Daoy (cell line): ENCODE results near the gene UTP11. TPM values are rescaled to one million over a fixed set of nuclear protein-coding genes. Genes with fewer than 3 reads are reported as not detected.
A peak's percentile ranks its signal among the peaks of the same experiment; 100 is the strongest.

Experiments
- DNase-seq: peaks from one replicate; pipeline ENCODE4 v3.0.0-alpha.2; 2015; ENCODE audit warnings: low read depth
- total RNA-seq: library from RNA; depleted of rRNA; stranded (reverse); fragments of >200 nt; shearing (Covaris generic); gene quantifications from 2 replicates; pipeline ENCODE4 v1.2.3, GENCODE V29; 2014

UTP11 gene
- total RNA-seq, 1 experiment from 2014 or later: 134 TPM

DNA sequence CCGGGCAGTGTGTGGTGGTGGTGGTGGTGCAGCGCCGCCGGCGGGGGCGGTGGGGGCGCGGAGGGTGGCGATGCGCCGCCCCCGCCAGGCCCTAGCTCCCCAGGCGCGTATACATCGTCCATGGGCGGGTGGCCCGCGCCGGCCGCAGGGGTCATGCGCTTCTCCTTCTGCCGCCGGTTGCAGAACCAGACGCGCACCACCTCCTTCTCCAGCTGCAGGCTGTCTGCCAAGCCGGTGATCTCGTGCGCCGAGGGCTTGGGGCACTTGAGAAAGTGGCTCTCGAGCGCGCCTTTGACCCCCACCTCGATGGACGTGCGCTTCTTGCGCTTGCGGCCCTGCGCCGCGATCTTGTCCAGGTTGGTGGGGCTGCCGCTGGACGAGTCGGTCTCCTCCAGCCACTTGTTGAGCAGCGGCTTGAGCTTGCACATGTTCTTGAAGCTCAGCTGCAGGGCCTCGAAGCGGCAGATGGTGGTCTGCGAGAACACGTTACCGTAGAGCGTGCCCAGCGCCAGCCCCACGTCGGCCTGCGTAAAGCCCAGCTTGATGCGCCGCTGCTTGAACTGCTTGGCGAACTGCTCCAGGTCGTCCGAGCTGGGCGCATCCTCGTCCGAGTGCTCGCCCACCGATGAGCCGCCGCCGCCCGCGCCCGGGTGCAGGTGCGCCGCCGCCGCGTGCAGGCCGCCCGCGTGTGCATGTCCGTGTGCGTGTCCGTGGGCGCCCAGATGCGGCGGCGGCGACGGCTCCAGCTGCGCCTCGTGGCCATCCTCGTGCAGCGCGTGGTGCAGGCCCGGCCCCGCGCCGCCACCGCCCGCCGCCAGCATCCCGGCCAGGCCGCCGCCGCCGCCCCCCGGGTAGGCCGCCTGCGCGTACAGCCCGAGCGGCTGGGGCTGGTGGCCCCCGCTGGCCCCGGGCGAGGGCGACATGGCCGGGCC, 33.1 kb downstream of the UTP11 start:
- peak; percentile 74 for DNase-seq

DNA sequence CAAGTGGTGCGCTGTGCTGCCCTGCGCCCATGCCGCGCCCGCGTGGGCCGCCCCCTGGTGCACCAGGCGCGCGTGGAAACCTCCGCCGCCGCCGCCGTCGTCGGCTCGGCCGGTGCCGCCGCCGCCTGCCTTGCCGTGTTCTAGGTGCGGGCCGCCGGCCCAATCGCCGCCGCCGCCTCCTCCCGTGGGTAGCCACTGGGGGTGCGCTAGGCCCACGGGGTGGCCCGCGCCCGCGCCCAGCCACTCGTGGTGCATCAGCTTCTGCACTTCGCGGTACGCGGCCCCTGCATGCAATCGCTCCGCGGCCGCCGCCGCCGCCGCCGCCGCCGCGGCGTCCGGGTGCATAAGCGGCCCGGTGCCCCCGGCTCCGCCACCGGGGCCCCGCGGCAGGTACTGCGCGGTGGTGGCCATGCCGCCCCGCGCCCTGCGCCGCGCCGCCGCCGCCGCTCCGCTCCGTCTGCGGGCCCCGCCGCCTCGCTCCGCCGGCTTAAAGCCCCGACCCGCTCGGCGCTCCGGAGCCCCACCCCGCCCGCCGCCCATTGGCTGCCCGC, 33.9 kb downstream of the UTP11 start, which contains the start of gene POU3F1:
Gene POU3F1, minus strand, starts transcription at position 461 of the 551 bp plus-strand sequence. Its CDS starts 50 bp downstream, at position 411.
- no peak for DNase-seq

DNA sequence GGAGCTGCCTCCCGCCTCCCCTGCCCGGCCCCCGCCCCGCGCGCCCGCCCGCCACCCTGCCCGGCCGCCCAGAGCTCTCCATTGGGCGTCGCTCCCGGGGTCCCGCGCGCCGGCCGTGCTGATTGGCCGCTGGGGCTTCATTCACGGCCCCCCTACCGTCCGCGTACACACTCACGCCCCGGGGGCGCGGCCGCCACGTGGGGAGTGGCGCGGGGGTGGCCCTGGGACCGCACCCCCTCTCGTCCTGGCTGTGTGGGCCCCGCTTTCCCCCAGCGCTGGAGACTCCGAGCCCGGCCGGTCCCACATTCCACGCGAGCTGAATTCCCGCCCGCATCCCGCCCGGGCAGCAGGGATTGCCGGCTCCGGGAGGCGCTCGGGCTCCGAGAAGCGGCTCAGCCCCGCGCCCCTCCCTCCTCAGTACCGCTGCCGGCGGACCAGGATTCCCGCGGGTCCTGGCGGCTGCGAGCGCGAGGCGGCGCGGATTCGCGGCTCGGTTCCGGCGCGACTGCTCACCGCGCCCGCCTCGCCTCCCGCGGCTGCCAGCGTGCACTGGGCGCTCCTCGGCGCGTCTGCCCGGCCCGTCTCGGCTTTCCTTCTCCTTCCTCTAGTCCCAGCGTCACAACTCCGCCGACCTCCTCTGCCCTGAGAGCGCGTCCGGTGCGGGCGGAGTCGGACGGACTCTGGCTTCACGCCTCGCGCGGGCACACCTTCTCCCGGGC, 34.5 kb downstream of the UTP11 start:
- DNase-seq: peak; percentile 97

DNA sequence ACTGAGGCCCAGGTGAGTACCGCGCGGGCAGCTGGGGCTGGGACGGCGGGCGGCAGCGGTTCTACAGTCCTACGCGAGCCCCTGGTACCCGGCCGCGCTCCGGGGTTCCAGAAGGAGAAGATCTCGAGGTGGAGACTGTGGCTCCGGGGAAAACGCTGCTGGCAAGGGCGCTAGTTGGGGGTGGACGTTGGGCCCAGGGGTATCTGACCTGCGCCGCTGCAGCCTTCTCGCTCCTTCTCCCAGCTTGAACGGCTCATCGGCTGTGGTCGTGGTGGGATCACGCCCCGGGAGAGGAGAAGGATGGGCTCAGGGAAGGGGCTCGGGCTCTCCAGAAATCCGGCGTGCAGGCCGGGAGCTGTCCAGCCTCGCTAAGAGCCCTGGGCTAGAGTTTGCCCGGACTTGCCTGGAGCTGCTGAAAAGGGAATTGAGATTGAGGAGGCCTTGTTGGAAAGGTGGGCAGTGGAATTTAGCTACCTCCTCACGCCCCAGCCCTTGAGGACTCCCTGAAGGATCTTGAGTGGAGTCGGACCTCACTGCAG, 35.1 kb downstream of the UTP11 start:
- no peak for DNase-seq

DNA sequence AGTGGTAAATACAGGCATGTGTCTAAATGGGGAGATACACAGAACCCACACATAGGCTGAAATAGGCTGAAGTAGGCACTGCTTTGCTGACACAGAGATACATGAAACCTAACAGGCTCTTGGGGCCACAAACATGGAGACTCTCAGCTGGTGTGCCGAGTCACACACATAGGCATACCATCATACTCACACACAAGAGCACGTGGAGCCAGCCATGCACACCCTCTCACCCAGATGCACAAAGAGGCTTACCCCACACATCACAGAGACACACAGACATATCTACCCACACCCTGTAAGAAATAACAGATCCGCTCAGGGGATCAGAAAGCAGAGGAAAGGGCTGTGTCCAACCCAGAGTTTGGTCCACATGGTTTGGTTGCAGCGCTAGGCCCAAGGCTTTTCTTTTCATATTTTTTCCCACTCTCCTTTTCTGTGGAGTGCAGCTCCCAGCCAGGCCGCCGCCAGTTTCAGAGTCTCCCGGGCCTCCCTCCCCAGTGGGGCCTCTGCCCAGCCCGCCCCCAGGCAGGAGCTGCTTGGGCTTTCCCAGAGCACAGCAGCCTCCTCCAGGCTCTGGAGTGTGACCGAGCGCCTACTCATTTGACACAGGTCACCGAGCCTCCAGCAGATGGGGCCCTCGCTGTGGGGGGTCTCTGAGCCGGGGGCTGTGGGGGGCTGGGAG, 38.0 kb downstream of the UTP11 start:
- DNase-seq: peak; percentile 59

DNA sequence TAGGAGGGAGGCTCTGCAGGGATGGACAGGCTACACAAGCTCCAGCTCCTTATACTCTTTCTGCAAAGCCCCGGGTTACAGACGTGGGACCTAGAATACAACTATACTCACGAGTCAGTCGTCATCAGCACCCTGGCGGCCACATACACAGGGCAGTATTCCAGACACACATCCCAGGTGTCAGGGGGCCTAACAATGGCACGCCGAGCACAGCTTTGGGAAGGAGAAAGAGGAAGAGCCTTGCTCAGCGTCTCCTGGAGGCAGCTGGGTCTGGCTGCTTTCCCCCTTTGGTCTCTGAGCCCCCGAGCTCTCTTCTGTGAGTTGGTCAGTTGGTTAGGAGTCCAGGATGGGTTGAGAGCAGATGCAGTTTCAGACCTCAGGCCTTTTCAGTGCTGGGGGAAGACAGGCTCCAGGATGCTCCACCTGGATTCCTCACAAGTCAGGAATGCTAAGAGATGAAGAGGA, 38.6 kb downstream of the UTP11 start:
- DNase-seq: no peak

DNA sequence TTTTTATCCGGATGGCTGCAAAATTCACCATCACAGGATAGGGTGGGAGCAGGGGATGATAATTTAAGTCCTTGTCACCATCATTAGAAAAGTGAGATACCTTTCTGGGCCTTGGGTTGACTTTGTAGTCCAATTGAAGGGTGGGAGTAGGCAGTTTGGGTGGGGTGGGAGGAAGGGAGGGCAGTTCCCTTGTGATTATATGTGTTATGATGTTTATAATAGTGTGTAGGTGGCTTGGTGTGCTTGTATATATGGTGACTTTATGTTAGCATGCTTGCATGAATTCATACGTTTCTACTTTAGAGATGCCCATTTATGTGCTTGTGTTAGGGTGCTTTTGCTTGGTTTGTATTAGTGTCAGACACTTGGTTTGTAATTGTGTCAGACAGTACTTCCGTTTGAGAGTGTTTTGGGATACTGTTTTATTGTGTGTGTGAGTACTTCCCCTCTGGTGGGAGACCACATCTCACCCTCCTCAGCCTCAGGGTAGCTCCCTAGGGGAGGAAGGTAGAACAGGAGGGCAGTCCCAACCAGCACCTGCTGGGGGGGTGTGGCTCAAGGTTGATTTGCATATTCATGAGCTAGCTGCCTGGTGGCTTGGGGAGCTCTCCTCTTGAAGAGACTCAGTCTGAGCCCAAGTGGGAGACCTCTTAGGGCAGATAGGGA, 40.3 kb downstream of the UTP11 start:
- DNase-seq: no peak

DNA sequence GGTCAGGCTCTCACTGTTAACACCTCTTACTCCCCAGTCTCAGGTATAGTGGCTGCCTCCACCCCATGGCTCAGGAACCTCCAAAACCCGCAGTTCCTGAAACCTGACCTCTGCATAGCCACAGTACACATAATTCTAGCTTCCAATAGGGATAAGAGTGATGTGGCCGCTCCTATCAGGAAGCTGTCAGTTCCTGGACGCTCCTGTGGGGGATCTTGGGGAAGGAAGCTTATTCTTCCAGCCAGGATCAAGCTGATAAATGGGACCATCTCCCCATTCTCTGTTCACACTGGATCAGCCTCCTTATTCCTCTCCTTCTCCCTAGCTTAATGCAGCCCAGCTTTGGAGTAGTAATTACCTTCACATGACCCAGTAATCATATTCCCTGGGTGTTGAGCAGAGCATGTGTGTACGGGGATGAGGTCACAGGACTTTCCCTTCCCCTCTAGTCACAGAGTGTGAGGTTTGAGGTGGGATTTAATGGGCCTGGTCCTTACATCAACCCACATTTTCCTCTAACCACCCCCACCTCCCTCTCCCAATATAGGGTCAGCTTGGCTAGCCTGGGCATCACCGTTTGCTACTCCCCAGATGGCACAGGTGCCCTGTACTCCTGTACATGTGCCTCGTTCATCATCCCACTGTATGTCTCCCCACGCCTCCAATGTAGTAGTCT, 41.0 kb downstream of the UTP11 start:
- DNase-seq: no peak

DNA sequence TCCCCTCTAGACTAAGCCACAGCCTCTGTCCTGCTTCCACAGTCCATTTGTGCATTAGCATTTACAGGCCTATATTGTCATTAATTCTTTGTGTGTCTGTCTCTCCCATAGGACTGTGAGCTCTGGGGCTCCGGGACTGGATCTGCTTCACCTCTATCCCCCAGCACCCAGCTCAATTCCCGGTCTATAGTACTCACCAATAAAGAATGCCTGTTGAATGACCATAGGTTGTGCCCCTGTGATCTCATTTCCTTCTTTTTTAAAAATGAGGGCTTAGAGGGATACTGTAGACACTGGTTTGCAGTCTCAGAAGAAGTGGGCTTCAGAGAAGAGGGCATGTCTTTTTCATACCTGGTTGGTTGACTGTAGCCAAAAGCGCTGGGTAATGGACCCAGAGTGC, 42.9 kb downstream of the UTP11 start:
- DNase-seq: no peak

DNA sequence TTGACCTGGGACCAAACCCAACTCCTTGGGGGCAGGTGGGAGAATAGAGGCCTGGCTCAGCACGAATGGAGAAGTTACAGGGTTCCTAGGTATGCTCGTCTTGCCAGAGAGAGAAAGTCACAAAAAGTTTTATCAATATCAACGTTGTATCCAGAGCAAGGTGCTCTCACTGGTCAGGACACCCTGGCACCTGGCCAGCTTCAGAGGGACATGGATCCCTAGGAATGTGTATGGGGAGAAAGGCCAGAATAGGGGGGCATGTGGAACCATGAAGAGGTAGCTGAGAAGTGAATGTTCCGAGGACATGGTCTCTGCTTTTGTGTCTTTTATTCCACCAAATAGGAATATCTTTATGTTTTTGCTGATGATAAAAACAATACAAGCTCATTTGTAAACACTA, 43.4 kb downstream of the UTP11 start:
- DNase-seq: no peak

DNA sequence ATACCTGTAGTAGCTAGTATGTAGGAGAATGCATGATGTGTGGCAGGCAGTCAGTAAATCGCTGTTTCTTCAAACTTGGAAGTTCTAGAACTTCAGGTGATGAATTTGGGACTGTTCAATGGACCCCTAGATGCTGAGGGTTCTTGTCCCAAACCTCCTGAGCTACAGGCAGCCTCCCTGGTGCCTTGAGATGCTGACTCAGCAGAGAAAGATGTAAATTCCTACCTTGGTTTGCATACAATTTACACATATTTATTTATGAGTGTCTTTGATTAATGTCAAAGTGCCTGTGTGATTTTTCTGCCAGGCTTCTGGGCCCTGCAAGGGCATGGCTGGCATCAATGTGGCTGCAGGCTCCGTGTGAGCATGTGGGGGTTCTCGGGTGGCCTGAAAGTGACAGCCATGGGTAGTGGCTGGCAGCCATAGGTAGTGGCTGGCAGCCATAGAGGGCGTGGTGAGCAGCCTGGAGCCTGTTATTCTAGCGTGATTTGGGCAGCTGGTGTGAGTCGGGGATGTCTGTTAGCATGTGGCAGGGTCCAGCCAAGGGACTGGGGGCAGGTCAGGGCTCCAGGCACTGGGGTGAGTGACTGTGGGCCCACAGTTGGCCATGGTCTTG, 47.2 kb downstream of the UTP11 start:
- no peak for DNase-seq

DNA sequence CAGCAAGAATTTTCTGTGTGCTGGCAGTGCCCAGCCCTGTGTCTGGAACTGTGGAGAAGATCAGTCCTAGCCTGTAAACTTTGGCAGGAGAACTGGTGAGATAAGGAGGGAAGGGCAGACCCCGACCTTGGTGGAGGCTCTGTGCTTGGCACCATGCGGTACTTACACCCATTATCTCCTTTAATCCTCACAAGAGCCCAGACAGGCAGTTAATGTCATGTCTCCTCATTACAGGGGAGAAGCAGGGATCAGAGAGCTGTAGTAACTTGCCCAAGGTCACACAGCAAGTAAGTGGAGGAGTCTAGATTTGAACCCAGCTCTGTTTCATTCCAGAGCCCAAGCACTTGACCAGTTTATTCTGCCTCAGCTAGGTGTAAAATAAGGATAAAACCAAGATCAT, 48.0 kb downstream of the UTP11 start:
- no peak for DNase-seq

DNA sequence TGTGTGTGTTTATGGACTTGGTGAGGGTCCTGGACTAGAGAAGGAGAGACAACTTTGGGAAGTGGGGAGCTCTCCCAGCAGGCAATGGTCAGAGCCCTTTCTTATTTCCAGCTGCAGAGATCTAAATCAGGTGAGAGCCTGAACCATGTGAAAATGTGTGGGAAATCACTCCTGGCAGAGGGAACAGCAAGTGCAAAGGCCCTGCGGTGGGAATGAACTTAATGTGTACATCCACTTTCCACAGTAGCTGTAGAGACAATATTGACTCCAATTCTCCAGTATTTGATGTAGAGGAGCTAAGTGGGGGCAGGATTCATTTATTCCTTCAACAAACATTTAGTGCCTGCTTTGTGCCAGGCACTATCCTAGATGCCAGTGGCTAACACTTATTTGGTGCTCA, 48.8 kb downstream of the UTP11 start:
- DNase-seq: no peak

DNA sequence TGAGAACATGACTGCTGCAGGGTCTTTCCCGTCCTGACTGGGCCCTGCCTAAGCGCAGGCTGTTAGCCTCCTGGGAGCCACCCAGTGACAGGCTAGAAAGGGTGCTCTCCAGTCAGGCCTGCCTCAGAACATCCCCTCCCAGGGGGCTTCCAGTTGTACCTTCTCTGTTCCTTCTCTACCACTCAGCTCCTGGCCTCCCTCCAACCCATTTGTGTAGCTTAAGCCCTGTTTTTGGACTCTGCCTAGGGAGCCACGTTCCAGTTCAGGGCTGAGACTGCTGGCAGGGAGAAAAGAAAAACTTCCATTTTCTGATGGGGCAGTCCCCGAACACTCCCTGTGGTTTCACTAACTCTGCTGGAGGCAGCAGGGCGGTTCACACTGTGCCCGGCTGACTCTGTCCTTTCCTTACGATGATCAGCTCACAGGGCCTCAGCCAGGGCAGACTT, 49.4 kb downstream of the UTP11 start:
- DNase-seq: peak; percentile 64

DNA sequence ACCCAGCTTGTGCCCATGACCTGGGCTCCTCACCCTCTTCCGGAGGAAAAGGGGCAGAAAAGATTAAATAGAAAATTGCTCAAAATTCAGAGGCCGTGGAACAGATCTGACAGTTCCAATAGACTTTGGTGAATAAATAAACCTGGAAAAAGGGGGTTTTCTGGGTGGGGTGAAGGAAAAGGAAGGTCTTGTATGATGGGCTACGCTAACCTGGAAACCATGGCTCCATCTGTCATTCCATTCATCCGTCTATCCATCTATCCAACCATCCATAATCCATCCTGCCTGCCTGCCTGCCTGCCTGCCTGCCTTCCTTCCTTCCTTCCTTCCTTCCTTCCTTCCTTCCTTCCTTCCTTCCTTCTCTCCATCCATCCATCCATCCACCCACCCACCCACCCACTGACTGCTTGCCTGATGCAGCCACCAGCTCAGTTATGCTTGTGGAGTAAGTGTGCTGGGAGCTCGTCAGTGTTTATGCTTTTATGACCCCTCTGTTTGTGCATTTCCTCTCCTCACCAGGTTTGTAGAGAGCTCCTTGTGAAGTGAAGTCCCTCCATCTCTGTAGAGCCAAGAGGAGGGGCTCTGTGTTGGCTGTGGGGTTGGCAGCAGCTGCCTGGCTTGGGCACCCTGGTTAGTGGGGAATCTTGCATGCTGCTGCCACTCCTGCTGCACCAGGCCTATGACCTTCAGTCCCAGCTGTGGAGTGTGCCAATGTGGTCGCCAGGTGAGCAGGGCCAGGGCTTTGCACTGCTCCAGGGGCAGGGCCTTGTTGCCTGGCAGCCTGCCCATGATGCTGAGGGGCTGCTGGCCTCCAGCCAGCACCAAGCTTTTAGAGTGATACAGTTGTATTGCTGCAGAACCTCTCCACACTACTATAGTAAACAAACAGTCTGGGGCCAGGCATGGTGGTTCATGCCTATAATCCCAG, 50.1 kb downstream of the UTP11 start:
- no peak for DNase-seq

DNA sequence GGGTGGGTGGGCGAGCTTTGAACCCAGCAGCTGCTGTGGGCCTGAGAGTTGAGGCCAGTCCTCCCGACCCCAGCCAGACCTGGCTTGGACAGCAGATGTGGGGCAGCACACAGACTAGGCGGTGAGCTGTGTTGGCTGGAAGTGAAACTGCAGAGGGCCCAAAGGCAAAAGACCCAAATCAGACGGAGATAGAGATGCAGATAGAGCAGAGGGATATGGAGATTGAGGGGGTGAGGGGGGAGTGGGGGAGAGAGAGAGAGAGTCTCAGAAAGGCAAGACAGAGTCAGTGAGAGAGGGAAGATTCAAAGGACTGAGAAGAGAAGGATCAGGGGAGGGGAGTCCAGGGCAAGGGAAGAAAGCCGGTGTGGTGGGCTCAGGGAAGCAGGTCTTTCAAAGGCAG, 51.1 kb downstream of the UTP11 start:
- DNase-seq: no peak

DNA sequence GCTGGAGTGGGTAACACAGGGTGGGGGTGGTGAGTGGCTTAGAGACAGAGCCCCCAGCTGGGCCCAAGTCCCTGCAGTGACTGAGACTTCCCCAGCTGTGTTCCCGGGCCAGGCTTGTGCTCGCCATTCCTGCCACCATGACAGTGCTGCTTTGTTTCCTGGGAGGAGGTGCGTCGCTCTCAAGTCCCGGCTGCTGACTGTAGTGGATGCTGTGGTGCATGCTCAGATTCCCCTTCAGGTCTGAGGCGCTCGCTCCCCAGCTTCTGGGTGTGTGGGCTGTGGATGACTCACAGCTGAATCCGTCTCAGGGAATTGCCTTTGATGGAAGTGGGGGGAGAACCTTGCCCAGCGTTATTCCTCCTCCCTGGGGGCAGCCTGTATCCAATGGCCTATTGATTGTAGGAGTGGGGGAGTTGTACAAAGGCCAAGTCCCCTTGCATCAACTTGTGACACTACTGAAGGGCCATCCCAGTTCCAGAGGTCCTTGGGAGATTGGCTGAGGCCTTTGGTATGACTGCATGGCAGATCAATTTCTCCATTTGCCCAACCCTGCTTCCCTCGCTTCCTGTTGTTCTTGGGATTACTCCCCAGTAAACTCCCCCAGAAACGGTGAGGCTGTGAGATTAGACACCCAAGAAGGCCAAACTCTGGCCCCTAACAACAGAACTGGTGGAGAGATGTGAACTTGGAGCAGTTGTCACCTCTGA, 51.8 kb downstream of the UTP11 start:
- peak; percentile 96 for DNase-seq
